Lung microvascular endothelial cell (primary cell): Measurements from ENCODE around the gene FOXF1. TPM values are rescaled to one million over a fixed set of nuclear protein-coding genes. Genes with fewer than 3 reads are reported as not detected.

Experiments
- DNase-seq, 2 donors: peaks; one replicate each; pipeline versions ENCODE4 v3.0.0 to v3.0.0-alpha.2; 2010; ENCODE audit warnings: low read depth in 2 of 2
- total RNA-seq: library from RNA; depleted of rRNA; stranded (reverse); fragments of >200 nt; gene quantifications from 2 replicates; pipeline ENCODE4 v1.2.1, GENCODE V29; 2014

The FOXF1 gene
- total RNA-seq, 1 donor from 2014 or later = 0.40 TPM

- no peak for DNase-seq
These were observed 5.8 kb upstream of the FOXF1 start for GRCh38 chr16:86504315-86505184.

- DNase-seq = no peak
These were observed 5.0 kb upstream of the FOXF1 start for GRCh38 chr16:86505185-86505898.

- DNase-seq = no peak
These were observed 4.1 kb upstream of the FOXF1 start for GRCh38 chr16:86505899-86506864.

- no peak for DNase-seq
These were observed 2.9 kb upstream of the FOXF1 start for GRCh38 chr16:86507173-86508027.

GRCh38 chr16:86508028-86508946 is 2.0 kb upstream of the FOXF1 start:
- peak; percentile 34 to 60 for DNase-seq

- DNase-seq = peak; percentile 82 to 91
These were observed 1.2 kb upstream of the FOXF1 start for GRCh38 chr16:86508947-86509758.

- DNase-seq = peak; percentile 30 to 93
These were observed 415 bp upstream of the FOXF1 start for GRCh38 chr16:86509759-86510464.

GRCh38 chr16:86511317-86512161 is 1.2 kb downstream of the FOXF1 start:
- DNase-seq = peak in 1 of 2 donors; percentile 53

GRCh38 chr16:86512301-86512859 is 2.1 kb downstream of the FOXF1 start:
- DNase-seq = peak in 1 of 2 donors; percentile 52

GRCh38 chr16:86512860-86513470 is 2.6 kb downstream of the FOXF1 start:
- peak in 1 of 2 donors; percentile 38 for DNase-seq

GRCh38 chr16:86513471-86514277 is 3.3 kb downstream of the FOXF1 start:
- peak in 1 of 2 donors; percentile 24 for DNase-seq

- peak in 1 of 2 donors; percentile 40 for DNase-seq
These were observed 4.4 kb downstream of the FOXF1 start for GRCh38 chr16:86514481-86515376.

- peak in 1 of 2 donors; percentile 50 for DNase-seq
These were observed 5.1 kb downstream of the FOXF1 start for GRCh38 chr16:86515413-86515776.
